SW480 (cell line): ENCODE results near the gene TIPRL.
"Not testable (repeated sequence)": the region's sequence is repeated elsewhere in the genome, so short reads cannot be mapped to it uniquely, and the experiment has no call there.

Source experiments
- DNase-seq: peaks from one replicate; pipeline ENCODE4 v3.0.0-alpha.2; 2016; ENCODE audit warnings: low spot score

The TIPRL gene

DNA sequence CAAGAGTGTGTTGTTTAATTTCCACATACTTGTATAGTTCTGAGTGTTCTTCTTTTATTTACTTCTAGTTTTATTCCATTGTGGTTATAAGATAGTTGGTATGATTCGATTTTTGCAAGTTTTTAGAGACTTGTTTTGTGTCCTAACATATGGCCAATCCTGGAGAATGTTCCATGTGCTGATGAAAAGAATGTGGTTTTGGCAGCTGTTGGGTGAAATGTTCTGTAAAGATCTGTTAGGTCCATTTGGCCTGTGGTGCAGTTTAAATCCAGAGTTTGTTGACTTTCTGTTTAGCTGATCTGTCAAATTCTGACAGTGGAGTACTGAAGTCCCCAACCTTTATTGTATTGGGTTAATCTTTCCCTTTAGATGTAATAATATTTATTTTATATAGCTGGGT lies 19.5 kb upstream of the TIPRL start:
- DNase-seq: no peak

DNA sequence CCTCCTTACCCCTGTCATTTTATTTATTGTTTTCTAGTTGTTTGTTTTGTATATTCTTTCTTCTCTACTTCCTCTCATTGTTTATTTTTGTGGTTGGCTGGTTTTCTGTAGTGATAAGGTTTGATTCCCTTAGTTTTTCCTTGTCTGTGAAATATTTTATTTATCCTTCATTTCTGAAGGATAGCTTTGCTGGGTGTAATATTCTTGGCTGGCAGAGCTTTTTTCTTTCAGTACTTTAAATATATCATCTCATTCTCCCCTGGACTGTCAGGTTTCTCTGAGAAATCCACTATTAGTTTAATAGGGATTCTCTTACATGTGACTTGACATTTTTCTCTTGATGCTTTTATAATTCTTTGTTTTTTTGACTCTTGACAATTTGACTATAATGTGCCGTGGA lies 18.8 kb upstream of the TIPRL start:
- no peak for DNase-seq

DNA sequence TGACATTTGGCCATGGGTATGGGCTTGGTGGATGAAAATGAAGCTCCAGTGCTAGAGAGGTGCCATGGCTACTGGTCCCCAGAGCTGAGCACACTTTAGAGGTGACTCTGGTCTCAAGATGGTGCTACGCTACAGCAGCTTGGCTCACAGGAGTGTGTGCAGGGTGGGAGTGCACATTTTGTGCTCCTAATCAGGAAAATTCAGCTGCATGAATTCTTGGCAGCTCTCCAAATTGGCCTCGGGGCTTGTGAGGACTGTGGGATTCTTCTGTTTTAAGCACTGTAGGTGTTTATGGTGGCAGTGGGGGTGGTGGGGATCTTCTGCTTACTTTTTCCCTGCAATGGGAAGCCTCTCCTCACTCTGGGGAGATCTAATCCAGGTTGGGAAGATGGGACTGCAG lies 17.3 kb upstream of the TIPRL start:
- no peak for DNase-seq

DNA sequence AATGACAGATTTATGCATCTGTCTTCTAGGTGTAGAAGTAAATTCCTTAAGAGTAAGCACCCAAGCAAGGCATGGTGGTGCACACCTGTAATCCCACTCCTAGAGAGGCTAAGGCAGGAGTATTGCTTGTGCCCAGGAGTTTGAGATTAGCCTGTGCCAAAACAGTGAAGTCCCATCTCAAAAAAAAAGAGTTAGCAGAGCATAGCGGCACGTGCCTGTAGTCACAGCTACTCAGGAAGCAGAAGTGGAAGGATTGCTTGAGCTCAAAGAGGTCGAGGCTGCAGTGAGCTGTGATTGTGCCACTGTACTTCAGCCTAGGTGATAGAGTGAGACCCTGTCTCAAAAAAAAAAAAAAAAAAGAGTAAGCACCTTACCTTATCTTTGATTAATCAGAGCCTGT lies 15.1 kb upstream of the TIPRL start:
- no peak for DNase-seq

DNA sequence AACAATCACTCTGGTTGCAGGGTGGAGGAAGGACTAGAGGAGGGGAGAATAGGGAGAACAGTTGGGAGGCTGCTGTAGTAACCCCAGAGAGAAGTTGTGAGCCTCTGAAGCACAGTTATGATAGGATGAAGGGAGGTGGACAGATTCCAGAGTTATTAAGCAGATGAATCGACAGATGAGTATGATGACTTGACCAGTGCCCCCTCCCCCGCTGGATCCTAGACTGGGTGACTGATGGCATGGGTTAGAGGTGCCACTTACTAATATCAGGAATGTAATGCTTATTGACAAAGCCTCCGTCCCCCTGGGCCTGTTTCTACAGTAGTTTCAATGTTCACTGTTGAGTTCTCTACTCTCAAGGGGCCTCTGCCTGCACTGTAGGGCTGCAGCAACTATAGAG lies 14.0 kb upstream of the TIPRL start:
- DNase-seq: no peak

DNA sequence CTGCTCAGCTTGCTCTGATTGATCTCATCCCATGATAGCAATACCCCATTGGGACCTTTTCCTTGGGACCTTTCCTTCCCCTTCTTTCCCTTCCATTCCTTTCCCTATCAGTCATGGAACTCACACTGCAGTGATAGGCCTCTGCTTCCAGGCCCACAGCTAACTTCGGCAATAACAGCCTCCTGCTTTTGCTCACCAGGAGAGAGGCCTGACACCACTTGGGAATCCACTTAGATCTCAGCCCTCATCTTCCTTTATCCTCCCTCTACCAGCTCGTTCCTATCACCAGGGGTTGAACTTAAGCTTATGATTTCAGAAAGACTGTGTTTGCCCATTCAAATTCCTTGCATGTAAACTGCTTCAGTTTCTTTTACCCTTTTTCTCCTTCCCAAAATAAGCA lies 11.0 kb upstream of the TIPRL start:
- no peak for DNase-seq

DNA sequence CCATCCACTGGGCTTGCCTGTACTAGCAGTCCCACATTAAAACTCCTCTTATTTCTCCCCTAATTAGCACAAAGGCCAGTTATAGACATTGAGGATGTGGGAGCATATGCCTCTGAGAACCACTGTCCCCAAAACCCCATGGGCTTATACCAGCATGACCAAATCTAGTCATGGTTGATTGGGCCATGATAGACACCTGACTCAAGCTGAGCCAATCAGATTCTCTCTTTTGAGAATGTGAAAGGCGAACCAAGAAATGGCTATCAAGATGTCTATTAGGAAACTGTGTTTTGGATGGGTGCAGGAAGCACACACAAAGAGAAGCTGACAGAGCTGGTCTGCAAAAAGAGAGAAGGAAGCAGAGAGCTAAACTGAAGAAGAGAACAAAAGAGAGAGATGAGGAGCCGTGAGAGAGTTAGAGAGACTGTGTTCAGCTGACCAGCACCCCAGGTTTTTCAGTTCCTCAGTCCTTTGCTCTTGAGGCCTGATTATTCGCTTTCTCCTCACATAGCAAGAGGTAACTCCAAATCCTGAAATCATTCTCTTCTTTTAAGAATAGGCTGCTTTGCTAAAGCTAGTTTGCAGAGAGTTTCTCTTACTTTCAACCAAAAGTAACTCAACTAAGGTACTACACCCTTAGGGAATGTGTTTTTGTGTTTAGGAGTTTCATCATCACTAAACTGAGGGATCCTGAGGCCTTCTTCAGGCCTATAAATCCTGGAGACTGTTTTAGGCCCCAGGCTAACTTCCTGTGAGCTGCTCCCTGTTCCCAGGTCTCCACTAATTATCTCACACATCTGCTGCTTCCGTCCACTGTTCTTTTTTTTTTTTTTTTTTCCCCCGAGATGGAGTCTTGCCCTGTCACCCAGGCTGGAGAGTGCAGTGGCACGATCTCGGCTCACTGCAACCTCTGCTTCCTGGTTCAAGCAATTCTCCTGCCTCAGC lies 7.9 kb upstream of the TIPRL start:
- DNase-seq: no peak

DNA sequence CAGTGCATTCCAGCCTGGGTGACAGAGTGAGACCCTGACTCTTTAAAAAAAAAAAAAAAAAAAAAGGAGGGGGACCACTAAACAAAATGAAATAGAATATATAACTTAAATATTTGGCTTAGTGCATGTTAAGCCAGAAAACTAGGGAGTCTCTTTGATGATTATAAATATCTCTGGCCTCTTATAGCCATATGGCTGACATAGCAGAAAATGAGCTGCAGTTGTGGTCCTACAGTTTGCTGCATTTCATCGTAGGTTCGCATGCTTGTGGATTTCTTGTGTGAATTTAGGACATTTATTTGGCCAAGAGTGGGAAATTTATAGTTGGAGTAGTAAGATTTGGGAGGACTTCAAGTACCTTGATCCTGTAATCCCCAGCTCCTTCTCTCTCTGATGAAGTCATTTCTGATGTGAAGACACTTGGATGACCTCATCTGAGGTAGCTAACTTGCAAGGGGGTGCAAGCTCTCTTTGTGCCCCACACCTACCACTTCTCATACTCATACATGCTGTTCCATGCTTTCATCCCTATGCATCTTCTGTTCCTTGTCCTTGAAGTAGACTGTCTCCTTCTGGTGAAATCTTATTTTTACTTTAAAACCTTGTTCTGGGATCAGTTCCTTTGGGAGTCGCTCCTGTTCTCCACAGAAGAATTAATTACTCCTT lies 6.4 kb upstream of the TIPRL start:
- DNase-seq: no peak

DNA sequence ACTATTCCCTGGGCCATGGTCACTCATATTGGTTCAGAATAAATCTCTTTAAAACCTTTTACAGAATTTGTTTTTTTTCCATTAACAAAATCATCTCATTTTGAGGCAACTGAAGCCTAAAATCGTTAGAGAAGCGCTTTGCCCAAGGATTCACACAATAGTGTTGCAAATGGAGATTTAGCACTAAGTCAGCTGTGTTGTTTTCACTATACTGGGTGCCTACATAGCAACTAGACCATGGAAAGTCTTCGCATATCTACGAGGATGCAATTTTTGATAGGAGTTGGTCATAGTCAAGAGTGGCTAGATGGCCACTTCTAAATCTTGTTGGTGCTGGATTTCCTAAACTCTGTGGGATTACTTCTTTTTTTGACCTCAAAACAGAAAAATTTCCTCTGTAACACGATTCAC lies 530 bp upstream of the TIPRL start:
- DNase-seq: no peak

DNA sequence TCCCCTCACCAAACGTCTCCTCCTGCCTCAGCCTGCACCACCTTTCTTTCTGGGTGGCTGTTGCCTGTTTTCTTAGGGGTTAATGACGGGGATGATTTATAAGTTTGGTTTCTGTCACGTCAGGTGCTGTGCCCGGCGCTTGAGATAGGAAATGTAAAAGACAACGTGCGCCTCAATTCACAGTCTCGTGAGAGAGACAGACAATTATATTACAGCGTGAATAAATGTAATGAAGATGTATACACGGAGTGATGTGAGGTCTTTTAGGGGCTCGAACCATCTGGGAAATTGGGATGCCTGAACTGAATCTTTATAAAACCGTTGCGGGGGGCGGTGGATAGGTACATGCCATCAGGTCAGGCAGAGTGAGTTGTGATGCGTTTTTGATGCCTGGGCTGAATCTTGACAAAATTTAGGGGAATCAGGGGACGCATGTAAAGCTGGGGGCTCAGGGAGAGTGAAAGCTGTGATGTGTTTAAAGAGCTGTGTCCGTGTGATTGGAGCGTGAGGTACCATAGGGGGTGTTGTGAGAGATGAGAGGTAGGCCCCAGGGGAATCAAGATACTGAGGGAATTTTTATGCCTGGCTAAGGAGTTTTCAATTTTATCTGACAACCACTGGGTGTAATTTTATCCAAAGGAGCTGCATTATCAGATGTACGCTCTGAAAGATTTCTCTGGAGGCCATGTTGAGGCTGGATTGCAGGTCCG lies 831 bp downstream of the TIPRL start:
- DNase-seq: peak; percentile 14

DNA sequence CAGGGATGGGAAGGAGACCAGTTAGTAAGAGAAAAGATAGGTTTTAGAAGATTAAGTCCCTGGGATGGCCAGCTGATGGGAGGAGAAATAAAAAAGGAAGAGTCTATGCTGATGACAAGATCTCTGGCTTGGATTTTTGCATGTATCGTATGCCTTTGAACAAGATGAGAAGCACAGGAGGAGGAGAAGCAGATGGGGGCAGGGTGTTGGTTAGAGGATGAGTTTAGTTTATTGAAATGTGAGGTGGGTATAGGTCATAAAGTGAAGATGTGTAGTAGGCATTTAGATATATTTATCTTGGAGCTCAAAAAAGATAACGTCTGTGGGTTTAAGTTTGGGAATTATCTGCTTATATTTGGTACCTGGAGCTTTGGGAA lies 1.4 kb downstream of the TIPRL start:
- no peak for DNase-seq

DNA sequence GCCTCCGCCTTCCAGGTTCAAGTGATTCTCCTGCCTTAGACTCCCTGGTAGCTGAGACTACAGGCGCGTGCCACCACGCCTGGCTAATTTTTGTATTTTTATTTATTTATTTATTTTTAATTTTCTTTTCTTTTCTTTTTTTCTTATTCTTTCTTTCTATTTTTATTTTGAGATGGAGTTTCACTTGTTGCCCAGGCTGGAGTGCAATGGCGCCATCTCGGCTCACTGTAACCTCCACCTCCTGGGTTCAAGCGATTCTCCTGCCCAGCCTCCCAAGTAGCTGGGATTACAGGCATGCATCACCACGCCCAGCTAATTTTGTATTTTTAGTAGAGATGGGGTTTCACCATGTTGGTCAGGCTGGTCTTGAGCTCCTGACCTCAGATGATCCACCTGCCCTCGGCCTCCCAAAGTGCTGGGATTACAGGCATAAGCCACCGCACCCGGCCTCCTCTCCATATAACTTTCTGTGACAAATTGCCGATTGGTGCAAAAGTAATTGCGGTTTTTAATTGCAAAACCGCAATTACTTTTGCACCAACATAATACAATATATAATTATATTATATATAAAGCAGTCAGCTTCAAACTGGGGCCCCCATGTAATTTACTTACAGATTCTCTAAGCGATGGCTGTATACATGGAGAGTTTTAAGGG lies 2.4 kb downstream of the TIPRL start:
- not testable (repeated sequence) for DNase-seq

DNA sequence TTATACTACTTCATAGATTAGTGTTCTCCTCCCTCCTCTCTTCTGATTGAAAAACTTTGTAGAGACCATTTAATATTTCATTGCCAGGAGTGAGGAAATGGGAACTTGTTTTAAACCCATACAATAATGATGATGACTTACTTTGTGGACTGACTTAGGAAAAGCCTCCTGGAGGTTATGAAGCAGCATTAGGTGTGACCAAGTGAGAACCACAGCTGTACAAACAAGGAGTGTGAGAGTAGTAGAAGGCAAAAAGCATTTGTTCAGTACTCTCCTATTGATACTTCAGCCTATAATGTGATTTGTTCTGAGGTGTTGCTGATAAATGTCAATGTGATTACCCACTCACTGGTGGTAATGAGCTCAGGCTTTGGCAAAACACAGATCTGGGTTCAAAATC lies 8.4 kb downstream of the TIPRL start:
- DNase-seq: no peak

DNA sequence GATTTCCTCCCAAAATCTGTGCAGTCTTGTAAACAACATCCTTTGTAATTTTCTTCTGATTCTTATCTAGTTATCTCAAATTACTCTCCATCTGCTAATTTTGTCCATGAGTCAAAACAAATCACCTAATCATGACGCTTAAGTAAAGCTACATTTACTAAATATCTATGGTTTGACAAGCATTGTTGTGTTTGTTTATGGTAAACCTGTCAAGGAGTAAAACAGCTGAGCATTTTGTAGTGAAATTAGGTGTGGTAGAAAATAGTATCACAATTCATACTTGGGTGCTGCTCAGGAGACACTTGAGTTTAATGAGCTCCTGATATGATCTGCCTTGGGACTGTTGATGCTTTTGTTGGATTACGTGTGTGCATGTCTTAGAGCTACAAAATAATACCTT lies 11.6 kb downstream of the TIPRL start:
- no peak for DNase-seq

DNA sequence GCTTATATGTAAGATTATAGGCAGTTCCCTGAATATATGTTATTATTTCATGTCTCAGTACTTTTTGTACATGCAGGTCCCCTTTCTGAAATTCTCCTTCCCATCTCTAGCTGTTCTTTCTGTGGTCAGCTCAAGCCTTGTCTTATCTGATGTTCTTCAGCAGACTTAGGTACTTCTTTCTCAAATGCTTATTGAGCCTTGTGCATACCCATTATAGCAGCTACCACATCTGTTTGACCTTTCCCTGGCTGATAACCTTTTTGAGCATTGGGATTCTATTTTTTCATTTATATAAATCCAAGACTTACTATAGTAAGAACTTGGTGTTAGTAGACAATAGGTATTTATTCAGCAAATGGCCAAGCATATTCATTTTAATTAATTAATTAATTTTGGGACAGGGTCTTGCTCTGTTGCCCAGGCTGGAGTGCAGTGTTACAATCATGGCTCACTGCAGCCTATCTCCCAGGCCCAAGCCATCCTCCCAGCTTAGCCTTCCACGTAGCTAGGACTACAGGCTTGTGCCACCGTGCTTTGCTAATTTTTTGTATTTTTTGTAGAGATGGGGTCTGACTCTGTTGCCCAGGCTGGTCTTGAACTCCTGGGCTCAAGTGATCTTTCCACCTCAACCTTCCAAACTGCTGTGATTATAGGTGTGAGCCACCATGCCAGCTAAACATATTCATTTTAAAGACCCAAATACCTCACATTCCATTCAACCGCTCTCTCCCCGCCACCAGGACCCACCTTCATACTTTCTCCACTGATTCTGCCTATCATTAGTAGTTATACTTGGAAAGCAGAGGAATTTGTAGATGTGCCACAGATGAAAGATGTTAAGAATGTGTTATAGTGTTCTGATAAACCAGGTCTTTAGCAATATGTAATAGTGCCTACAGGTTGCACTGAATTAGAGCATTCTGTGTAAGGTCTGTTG lies 16.7 kb downstream of the TIPRL start:
- DNase-seq: no peak

DNA sequence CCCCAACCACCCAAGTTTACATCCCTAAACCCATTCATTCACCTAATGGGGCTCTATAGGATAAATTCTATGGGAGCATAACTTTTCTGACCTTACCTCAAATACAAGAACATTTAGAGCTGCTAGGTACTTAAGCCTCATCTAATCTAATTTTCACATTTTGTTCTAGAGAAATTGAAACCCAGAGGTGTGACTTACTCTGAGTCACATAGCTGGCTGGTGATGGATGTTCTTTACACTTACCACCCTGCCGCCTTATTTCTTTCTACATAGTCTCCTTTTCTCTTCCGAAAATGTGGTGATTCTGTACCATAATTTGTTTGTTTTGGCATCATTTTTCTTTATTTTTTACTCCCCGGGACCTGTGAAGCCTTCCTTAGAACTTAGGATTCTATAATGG lies 20.3 kb downstream of the TIPRL start:
- DNase-seq: no peak

DNA sequence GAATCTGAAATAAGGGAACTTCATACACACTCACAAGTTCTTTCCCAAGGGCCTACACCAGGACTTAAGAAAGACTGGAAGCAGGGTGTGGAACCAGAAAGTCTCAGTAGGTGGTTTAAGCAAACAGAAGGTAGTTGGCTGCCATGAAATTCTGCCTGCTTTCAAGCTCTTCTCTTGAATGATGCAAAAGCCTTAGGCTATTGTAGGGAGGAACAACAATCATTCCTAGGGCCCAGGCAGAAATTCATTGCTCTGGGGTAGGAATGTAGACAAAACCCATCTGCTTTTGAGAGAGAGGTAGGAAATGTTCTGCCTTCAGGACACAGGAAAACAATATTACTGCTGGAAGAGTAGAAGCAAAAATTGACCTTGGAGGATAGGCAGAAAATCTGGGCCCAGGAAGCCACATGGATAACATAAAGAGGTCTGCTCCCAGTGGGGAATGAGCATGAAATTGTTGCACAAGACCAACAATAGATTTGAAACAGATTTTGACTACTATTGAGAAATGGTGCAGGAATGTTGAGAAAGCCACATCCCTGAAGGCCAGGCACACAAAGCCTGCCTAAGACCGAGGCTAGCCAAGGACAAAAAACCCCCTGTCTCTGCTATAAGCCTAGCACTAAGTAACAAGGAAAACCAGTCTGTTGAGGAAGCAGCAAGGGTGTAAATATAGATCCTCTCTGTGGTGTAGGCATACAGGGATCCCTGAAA lies 24.3 kb downstream of the TIPRL start:
- no peak for DNase-seq

DNA sequence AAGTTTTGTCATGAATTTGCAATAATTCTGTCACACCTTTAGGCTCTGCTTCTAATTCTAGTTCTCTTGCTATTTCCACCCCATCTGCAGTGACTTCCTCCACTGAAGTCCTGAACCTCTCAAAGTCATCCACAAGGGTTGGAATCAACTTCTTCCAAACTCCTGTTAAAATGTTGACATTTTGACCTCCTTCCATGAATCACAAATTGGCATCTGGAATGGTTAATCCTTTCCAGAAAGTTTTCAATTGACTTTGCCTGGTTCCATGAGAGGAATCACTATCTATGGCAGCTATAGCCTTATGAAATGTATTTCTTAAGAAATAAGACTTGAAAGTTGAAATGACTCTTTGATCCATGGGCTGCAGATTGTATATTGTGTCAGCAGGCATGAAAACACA lies 27.3 kb downstream of the TIPRL start:
- DNase-seq: no peak

DNA sequence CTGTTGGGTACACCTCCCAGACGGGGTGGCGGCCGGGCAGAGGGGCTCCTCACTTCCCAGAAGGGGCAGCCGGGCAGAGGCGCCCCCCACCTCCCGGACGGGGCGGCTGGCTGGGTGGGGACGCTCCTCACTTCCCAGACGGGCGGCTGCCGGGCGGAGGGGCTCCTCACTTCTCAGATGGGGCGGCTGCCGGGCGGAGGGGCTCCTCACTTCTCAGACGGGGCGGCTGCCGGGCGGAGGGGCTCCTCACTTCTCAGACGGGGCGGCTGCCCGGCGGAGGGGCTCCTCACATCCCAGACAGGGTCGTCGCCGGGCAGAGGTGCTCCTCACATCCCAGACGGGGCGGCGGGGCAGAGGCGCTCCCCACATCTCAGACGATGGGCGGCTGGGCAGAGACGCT lies 28.9 kb downstream of the TIPRL start:
- not testable (repeated sequence) for DNase-seq

DNA sequence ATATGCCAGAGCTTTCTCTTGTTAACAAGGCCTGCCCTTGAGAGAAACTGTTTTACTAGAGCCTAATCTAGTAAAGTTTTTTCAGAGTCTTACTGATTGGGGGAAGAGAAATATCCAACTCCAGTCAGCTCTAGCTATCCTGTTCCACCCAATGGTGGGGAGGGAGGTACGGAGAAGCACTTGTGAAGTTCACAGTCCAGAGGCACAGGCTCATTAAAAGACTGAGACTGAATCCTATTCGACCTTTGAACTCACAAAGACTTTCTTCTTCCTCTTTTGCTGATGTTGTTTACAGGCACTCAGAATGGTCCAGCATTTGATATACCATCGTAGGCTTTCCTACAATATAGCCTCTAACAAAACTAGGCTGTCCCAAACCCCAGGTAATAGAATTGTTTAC lies 31.6 kb downstream of the TIPRL start:
- no peak for DNase-seq

DNA sequence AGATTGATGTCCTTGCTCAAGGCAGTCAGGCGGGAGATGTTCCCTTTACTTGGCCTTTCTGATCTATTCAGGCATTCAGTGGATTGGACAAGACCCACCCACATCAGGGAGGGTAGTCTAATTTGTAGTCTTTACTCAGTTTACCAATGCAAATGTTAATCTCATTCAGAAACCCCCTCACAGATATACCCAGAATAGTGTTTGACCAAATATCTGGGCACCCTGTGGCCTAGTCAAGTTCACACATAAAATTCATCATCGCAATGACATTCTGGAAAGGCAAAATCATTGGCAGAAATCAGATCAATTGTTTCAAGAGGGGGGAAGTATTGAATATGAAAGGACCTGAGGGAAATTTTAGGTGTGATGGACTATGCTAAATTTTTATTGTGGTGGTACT lies 34.6 kb downstream of the TIPRL start:
- no peak for DNase-seq
